ENCODE measurements around the gene CLEC16A.

CLEC16A gene

GRCh38 chr16:10992797-10993196 is 48.4 kb downstream of the CLEC16A start:
- DNase-seq: no peak

- no peak for DNase-seq
Observed at GRCh38 chr16:10993649-10994048, 49.3 kb downstream of the CLEC16A start.

GRCh38 chr16:10994571-10994970 is 50.2 kb downstream of the CLEC16A start:
- no peak for DNase-seq

- DNase-seq: no peak
Observed at GRCh38 chr16:10995565-10995964, 51.2 kb downstream of the CLEC16A start.

GRCh38 chr16:10997485-10997884 is 53.1 kb downstream of the CLEC16A start:
- no peak for DNase-seq

- no peak for DNase-seq
Observed at GRCh38 chr16:10999300-10999699, 54.9 kb downstream of the CLEC16A start.

GRCh38 chr16:11001611-11002010 is 57.2 kb downstream of the CLEC16A start:
- DNase-seq: no peak

- DNase-seq: no peak
Observed at GRCh38 chr16:11003141-11003540, 58.8 kb downstream of the CLEC16A start.

GRCh38 chr16:11004351-11004750 is 60.0 kb downstream of the CLEC16A start:
- DNase-seq: no peak

GRCh38 chr16:11004973-11005610 is 60.7 kb downstream of the CLEC16A start:
- no peak for DNase-seq

GRCh38 chr16:11005611-11005975 is 61.2 kb downstream of the CLEC16A start:
- no peak for DNase-seq

GRCh38 chr16:11006656-11007055 is 62.3 kb downstream of the CLEC16A start:
- no peak for DNase-seq

- DNase-seq: no peak
Observed at GRCh38 chr16:11007714-11008280, 63.4 kb downstream of the CLEC16A start.

- no peak for DNase-seq
Observed at GRCh38 chr16:11009027-11009755, 64.8 kb downstream of the CLEC16A start.

GRCh38 chr16:11010575-11011221 is 66.3 kb downstream of the CLEC16A start:
- no peak for DNase-seq

GRCh38 chr16:11011326-11011725 is 67.0 kb downstream of the CLEC16A start:
- DNase-seq: no peak

- no peak for DNase-seq
Observed at GRCh38 chr16:11012841-11013240, 68.5 kb downstream of the CLEC16A start.

GRCh38 chr16:11014136-11014535 is 69.8 kb downstream of the CLEC16A start:
- DNase-seq: no peak

- DNase-seq: no peak
Observed at GRCh38 chr16:11015076-11015475, 70.7 kb downstream of the CLEC16A start.

- no peak for DNase-seq
Observed at GRCh38 chr16:11015607-11016006, 71.2 kb downstream of the CLEC16A start.

- no peak for DNase-seq
Observed at GRCh38 chr16:11016524-11016988, 72.2 kb downstream of the CLEC16A start.

GRCh38 chr16:11016993-11017392 is 72.6 kb downstream of the CLEC16A start:
- peak; percentile 4 for DNase-seq

- DNase-seq: no peak
Observed at GRCh38 chr16:11017499-11017898, 73.1 kb downstream of the CLEC16A start.

- DNase-seq: no peak
Observed at GRCh38 chr16:11020388-11020787, 76.0 kb downstream of the CLEC16A start.
